HCT116 (cell line): ENCODE results near the gene CALR3. TPM values are rescaled to one million over a fixed set of nuclear protein-coding genes. Genes with fewer than 3 reads are reported as not detected.

ENCODE experiments used
- ATAC-seq: fragments of 200-7000 bp; cut with Tn5 transposase; 2 replicates; pipeline ENCODE4 v1.9.1; 2020; ENCODE audit warnings: mild to moderate bottlenecking, moderate library complexity
- BruUV-seq: library from RNA; stranded (reverse); fragments of 400-500 nt; replicated peaks from 2 replicates; lab custom pipeline; 2021; lab: Mats Ljungman, UMichigan
- CTCF ChIA-PET: fragments of 300-600 bp; sonication (Branson Sonifier 250); formaldehyde crosslinking; loops from one replicate; lab custom pipeline; 2021; ENCODE audit warnings: antibody characterized with exemption; lab: Charles Lee
- POLR2A ChIA-PET: fragments of 300-600, 350-600 bp; sonication (Branson Sonifier 250); formaldehyde crosslinking; loops from one replicate; lab custom pipeline; 2021; ENCODE audit warnings: antibody characterized with exemption; lab: Charles Lee
- RAD21 ChIA-PET, 2 experiments: fragments of 300-600 bp; sonication (Branson Sonifier 250); formaldehyde crosslinking; loops; one replicate each; lab custom pipeline; 2023; ENCODE audit warnings: low total read pairs in 2 of 2; ENCODE audit not compliant: uncharacterized antibody in 2 of 2, unreplicated experiment in 2 of 2, low non-redundant PET in 1 of 2; lab: Charles Lee
- DNase-seq: peaks from one replicate; pipeline ENCODE4 v3.0.0-alpha.2; 2010; ENCODE audit warnings: low read depth, low spot score
- H2AFZ ChIP-seq: fragments of 200-600 bp; shearing (Covaris generic), sonication (generic); 2 replicates; pipeline ENCODE4 v1.6.1; 2017; ENCODE audit warnings: low read depth, mixed run types, mixed read lengths, antibody characterized with exemption, low read length; ENCODE audit not compliant: poor library complexity, severe bottlenecking
- H3K27ac ChIP-seq: 2 replicates; pipeline ENCODE4 v1.5.1; 2012; ENCODE audit warnings: low read depth, low read length
- H3K27me3 ChIP-seq: fragments of 200-600 bp; sonication (generic); 2 replicates; pipeline ENCODE4 v1.6.1; 2016; ENCODE audit warnings: mixed run types, low read length, mixed read lengths; ENCODE audit not compliant: insufficient read depth
- H3K36me3 ChIP-seq, 2 experiments: fragments of 200-500 bp in 1 of 2; fragments of 200-600 bp in 1 of 2; sonication (Bioruptor generic) in 1 of 2; sonication (generic) in 1 of 2; 2 replicates each; pipeline versions ENCODE4 v1.5.1 to v1.6.1; 2014 to 2016; ENCODE audit warnings: low read length in 2 of 2, inconsistent platforms in 1 of 2, mixed read lengths in 1 of 2, mixed run types in 1 of 2; ENCODE audit not compliant: insufficient read depth in 2 of 2, control insufficient read depth in 1 of 2
- H3K4me1 ChIP-seq, 2 experiments: fragments of 200-600 bp in 1 of 2; sonication (generic) in 1 of 2; 2 replicates each; pipeline versions ENCODE4 v1.5.1 to v1.6.1; 2012 to 2017; ENCODE audit warnings: low read length in 2 of 2, inconsistent platforms in 1 of 2, mild to moderate bottlenecking in 1 of 2, mixed read lengths in 1 of 2, mixed run types in 1 of 2, moderate library complexity in 1 of 2; ENCODE audit not compliant: insufficient read depth in 2 of 2, control insufficient read depth in 1 of 2
- H3K4me2 ChIP-seq: fragments of 200-600 bp; sonication (generic); 2 replicates; pipeline ENCODE4 v1.6.1; 2017; ENCODE audit warnings: mixed run types, low read length, mixed read lengths
- H3K4me3 ChIP-seq, 2 experiments: fragments of 200-600 bp in 1 of 2; sonication (generic) in 1 of 2; replicated peaks in 1 of 2; 2 replicates each; pipeline ENCODE4 v1.5.1; 2011 to 2016; ENCODE audit warnings: low read length in 2 of 2, control low read depth in 1 of 2, low read depth in 1 of 2, mild to moderate bottlenecking in 1 of 2, mixed read lengths in 1 of 2, mixed run types in 1 of 2
- H3K79me2 ChIP-seq: fragments of 200-600 bp; sonication (generic); 2 replicates; pipeline ENCODE4 v1.6.1; 2017; ENCODE audit warnings: mild to moderate bottlenecking, mixed run types, low read length, moderate library complexity, mixed read lengths; ENCODE audit not compliant: insufficient read depth
- H3K9ac ChIP-seq: fragments of 200-600 bp; sonication (generic); 2 replicates; pipeline ENCODE4 v1.6.1; 2016; ENCODE audit warnings: low read length, mixed read lengths
- H3K9me2 ChIP-seq: fragments of 200-600 bp; sonication (generic), shearing (Covaris generic); 2 replicates; pipeline ENCODE4 v1.6.1; 2017; ENCODE audit warnings: mixed run types, mild to moderate bottlenecking, moderate library complexity; ENCODE audit not compliant: insufficient read depth
- H3K9me3 ChIP-seq, 2 experiments: fragments of 200-500 bp in 1 of 2; fragments of 200-600 bp in 1 of 2; sonication (Bioruptor generic) in 1 of 2; sonication (generic) in 1 of 2; 2 replicates each; pipeline ENCODE4 v1.6.1; 2014 to 2017; ENCODE audit warnings: low read length in 2 of 2, mixed read lengths in 2 of 2, inconsistent platforms in 1 of 2, low read depth in 1 of 2, mild to moderate bottlenecking in 1 of 2, mixed run types in 1 of 2, moderate library complexity in 1 of 2; ENCODE audit not compliant: control insufficient read depth in 1 of 2, insufficient read depth in 1 of 2
- H4K20me1 ChIP-seq: fragments of 200-600 bp; sonication (generic), shearing (Covaris generic); 2 replicates; pipeline ENCODE4 v1.6.1; 2017; ENCODE audit warnings: mixed run types, mild to moderate bottlenecking, moderate library complexity; ENCODE audit not compliant: insufficient read depth
- CBX3 ChIP-seq: IDR thresholded peaks from 2 replicates; pipeline ENCODE4 v1.6.1; 2012; ENCODE audit warnings: low read depth
- EGR1 ChIP-seq: IDR thresholded peaks from 2 replicates; pipeline ENCODE4 v1.6.1; 2012; ENCODE audit warnings: low read depth
- ELF1 ChIP-seq: IDR thresholded peaks from 2 replicates; pipeline ENCODE4 v1.6.1; 2012; ENCODE audit warnings: low read depth, borderline replicate concordance
- EZH2 ChIP-seq: fragments of 200-600 bp; sonication (generic); IDR thresholded peaks from 2 replicates; pipeline ENCODE4 v1.6.1; 2017; ENCODE audit warnings: antibody characterized with exemption, mixed run types
- EZH2phosphoT487 ChIP-seq: fragments of 200-600 bp; IDR thresholded peaks from 2 replicates; pipeline ENCODE4 v1.6.1; 2018; ENCODE audit warnings: antibody characterized with exemption, borderline replicate concordance
- POLR2AphosphoS5 ChIP-seq: IDR thresholded peaks from 2 replicates; pipeline ENCODE4 v1.6.1; 2011; ENCODE audit warnings: mild to moderate bottlenecking, low read depth, low read length, moderate library complexity
- RAD21 ChIP-seq: IDR thresholded peaks from 2 replicates; pipeline ENCODE4 v1.6.1; 2012; ENCODE audit warnings: low read depth, mild to moderate bottlenecking
- SIN3A ChIP-seq: IDR thresholded peaks from 2 replicates; pipeline ENCODE4 v1.6.1; 2012; ENCODE audit warnings: low read depth
- SP1 ChIP-seq: IDR thresholded peaks from 2 replicates; pipeline ENCODE4 v1.6.1; 2012; ENCODE audit warnings: low read depth
- YY1 ChIP-seq: IDR thresholded peaks from 2 replicates; pipeline ENCODE4 v1.6.1; 2011; ENCODE audit warnings: low read length, low read depth, moderate library complexity, mild to moderate bottlenecking; ENCODE audit not compliant: insufficient replicate concordance; ENCODE audit errors: extremely low read depth
- ZNF274 ChIP-seq: fragments of 200-500 bp; sonication (Bioruptor generic); IDR thresholded peaks from 2 replicates; pipeline ENCODE4 v1.6.1; 2014; ENCODE audit warnings: mild to moderate bottlenecking, low read depth, low read length, inconsistent platforms
- intact Hi-C: fragments of 100-400 bp; cut with micrococcal nuclease; formaldehyde crosslinking; loops from 2 replicates; pipeline ENCODE4 v1.10.0; 2022
- total RNA-seq: library from RNA; stranded (reverse); gene quantifications from one replicate; pipeline ENCODE4 v1.2.1, GENCODE V29; 2021; ENCODE audit not compliant: unreplicated experiment
- TF ChIP-seq, protein P1 (sequence below): IDR thresholded peaks from 2 replicates; pipeline ENCODE4 v1.6.1; 2012
- TF ChIP-seq, protein P2 (sequence below): IDR thresholded peaks from 2 replicates; pipeline ENCODE4 v1.6.1; 2012; ENCODE audit warnings: low read depth
- TF ChIP-seq, protein P3 (sequence below), 3 experiments: fragments of 200-600 bp in 1 of 3; sonication (generic) in 1 of 3; IDR thresholded peaks in 2 of 3; conservative IDR thresholded peaks in 1 of 3; 2 replicates each; pipeline ENCODE4 v1.5.1; 2012 to 2017; ENCODE audit warnings: low read depth in 2 of 3, low read length in 2 of 3, antibody characterized with exemption in 1 of 3, borderline replicate concordance in 1 of 3, control low read depth in 1 of 3, mild to moderate bottlenecking in 1 of 3, mixed read lengths in 1 of 3, mixed run types in 1 of 3, moderate library complexity in 1 of 3; ENCODE audit not compliant: insufficient read depth in 1 of 3

Gene CALR3
- total RNA-seq, 1 experiment from 2014 or later = not detected

DNA sequence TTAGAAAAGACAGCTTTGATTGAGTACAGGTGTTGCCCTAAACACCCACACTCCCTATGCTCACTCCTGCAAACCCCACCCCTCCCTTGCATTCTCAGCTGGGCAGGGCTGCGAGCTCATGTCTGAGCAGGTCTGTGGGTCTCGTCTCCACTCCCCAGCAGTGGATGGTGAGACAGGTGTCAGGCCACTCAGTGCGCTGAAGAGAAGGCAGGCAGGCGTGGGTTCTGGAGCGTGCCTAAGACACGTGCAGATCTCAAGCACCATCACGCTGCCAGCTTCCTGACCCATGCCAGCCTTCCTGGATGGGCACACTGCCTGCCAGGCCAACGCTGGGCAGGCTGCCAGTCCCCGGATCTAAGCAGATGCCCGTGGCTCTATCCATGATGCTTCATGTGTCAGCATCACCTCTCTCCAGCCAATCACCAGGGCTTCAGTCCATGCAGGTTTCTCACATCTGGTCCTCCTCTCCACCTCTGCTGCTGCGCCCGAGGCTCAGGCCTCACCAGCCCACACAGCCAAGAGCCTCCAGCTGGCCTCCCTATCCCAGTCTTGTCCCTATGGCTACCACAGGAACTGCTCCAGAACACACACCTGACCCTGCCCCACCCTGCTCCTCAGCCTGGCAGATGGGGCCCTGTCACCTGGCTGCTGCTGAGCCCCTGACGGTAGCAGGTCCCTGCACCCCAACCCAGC is 66.8 kb downstream of the CALR3 start:
- BruUV-seq = no TSS peak
- no peak overlapping the region for H3K9ac ChIP-seq
- no peaks in the 10 kb centered on the region for H3K9me3 ChIP-seq
- H3K36me3 ChIP-seq = peaks cover 9 to 21% of the 10 kb centered on the region in 2 experiments
- H3K79me2 ChIP-seq = no peaks in the 10 kb centered on the region
- H3K4me1 ChIP-seq = no peaks in the 10 kb centered on the region
- ChIA-PET CTCF (no interaction called here), POLR2A (no interaction called here), RAD21 (no interaction called here)
- no peak overlapping the region for H3K4me2 ChIP-seq
- H2AFZ ChIP-seq = no peak overlapping the region
- DNase-seq (no peak), ATAC-seq (peak; percentile 20; the same call in 1 of the 2 replicates)
- H3K9me2 ChIP-seq = no peaks in the 10 kb centered on the region
- no peaks in the 10 kb centered on the region for H3K27me3 ChIP-seq
- no peak overlapping the region for H3K27ac ChIP-seq
- H4K20me1 ChIP-seq = no peaks in the 10 kb centered on the region
- no peak overlapping the region for H3K4me3 ChIP-seq
- intact Hi-C loops = no loop called here
- TF ChIP-seq SIN3A = no peak
- no peak for TF ChIP-seq YY1
- no peak for TF ChIP-seq ZNF274
- TF ChIP-seq SP1 = no peak
- TF ChIP-seq, protein P1, sequence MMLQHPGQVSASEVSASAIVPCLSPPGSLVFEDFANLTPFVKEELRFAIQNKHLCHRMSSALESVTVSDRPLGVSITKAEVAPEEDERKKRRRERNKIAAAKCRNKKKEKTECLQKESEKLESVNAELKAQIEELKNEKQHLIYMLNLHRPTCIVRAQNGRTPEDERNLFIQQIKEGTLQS = no peak
- TF ChIP-seq EGR1 = no peak
- no peak for TF ChIP-seq RAD21
- no peak for TF ChIP-seq EZH2
- no peak for TF ChIP-seq POLR2AphosphoS5
- TF ChIP-seq ELF1 = no peak
- TF ChIP-seq, protein P2, sequence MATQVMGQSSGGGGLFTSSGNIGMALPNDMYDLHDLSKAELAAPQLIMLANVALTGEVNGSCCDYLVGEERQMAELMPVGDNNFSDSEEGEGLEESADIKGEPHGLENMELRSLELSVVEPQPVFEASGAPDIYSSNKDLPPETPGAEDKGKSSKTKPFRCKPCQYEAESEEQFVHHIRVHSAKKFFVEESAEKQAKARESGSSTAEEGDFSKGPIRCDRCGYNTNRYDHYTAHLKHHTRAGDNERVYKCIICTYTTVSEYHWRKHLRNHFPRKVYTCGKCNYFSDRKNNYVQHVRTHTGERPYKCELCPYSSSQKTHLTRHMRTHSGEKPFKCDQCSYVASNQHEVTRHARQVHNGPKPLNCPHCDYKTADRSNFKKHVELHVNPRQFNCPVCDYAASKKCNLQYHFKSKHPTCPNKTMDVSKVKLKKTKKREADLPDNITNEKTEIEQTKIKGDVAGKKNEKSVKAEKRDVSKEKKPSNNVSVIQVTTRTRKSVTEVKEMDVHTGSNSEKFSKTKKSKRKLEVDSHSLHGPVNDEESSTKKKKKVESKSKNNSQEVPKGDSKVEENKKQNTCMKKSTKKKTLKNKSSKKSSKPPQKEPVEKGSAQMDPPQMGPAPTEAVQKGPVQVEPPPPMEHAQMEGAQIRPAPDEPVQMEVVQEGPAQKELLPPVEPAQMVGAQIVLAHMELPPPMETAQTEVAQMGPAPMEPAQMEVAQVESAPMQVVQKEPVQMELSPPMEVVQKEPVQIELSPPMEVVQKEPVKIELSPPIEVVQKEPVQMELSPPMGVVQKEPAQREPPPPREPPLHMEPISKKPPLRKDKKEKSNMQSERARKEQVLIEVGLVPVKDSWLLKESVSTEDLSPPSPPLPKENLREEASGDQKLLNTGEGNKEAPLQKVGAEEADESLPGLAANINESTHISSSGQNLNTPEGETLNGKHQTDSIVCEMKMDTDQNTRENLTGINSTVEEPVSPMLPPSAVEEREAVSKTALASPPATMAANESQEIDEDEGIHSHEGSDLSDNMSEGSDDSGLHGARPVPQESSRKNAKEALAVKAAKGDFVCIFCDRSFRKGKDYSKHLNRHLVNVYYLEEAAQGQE = no peak
- TF ChIP-seq, protein P3, sequence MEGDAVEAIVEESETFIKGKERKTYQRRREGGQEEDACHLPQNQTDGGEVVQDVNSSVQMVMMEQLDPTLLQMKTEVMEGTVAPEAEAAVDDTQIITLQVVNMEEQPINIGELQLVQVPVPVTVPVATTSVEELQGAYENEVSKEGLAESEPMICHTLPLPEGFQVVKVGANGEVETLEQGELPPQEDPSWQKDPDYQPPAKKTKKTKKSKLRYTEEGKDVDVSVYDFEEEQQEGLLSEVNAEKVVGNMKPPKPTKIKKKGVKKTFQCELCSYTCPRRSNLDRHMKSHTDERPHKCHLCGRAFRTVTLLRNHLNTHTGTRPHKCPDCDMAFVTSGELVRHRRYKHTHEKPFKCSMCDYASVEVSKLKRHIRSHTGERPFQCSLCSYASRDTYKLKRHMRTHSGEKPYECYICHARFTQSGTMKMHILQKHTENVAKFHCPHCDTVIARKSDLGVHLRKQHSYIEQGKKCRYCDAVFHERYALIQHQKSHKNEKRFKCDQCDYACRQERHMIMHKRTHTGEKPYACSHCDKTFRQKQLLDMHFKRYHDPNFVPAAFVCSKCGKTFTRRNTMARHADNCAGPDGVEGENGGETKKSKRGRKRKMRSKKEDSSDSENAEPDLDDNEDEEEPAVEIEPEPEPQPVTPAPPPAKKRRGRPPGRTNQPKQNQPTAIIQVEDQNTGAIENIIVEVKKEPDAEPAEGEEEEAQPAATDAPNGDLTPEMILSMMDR (IDR thresholded peaks at IDR 0.05 in 2 of 3, conservative IDR thresholded peaks at IDR 0.05 in 1 of 3; ENCODE audit: borderline replicate concordance in 1 of 3, insufficient read depth in 1 of 3, low read depth in 2 of 3, low read length in 2 of 3) = no peak
- no peak for TF ChIP-seq EZH2phosphoT487
- no peak for TF ChIP-seq CBX3
